ENCODE data around the gene KLHL15.

DNA sequence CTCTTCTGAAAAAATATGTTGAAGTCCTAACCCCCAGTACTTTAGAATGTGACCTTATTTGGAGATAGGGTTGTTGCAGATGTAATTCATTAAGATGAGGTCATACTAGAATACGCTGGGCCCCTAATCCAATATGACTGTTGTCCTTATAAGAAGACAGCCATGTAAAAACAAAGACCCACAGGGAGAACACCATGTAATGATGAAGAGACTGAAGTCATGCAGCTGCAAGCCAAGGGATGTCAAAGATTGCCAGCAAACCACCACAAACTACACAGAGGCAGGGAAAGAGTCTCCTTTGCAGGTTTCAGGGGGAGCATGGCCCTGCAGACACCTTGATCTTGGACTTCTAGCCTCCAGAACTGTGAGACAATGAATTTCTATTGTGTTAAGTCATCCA lies 81.8 kb downstream of the KLHL15 start:
- TF ChIP-seq, protein P1, sequence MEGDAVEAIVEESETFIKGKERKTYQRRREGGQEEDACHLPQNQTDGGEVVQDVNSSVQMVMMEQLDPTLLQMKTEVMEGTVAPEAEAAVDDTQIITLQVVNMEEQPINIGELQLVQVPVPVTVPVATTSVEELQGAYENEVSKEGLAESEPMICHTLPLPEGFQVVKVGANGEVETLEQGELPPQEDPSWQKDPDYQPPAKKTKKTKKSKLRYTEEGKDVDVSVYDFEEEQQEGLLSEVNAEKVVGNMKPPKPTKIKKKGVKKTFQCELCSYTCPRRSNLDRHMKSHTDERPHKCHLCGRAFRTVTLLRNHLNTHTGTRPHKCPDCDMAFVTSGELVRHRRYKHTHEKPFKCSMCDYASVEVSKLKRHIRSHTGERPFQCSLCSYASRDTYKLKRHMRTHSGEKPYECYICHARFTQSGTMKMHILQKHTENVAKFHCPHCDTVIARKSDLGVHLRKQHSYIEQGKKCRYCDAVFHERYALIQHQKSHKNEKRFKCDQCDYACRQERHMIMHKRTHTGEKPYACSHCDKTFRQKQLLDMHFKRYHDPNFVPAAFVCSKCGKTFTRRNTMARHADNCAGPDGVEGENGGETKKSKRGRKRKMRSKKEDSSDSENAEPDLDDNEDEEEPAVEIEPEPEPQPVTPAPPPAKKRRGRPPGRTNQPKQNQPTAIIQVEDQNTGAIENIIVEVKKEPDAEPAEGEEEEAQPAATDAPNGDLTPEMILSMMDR (conservative IDR thresholded peaks at IDR 0.05; ENCODE audit: low read depth in 2 of 2): no peak
- TF ChIP-seq POLR2AphosphoS5 (IDR thresholded peaks at IDR 0.05; ENCODE audit: low read depth) (no peak), REST (IDR thresholded peaks at IDR 0.05; ENCODE audit: unreplicated experiment) (no peak), EZH2 (IDR thresholded peaks at IDR 0.05; ENCODE audit: low read depth, unreplicated experiment) (no peak), JUNB (IDR thresholded peaks at IDR 0.05; ENCODE audit: unreplicated experiment) (no peak), ZNF114 (CRISPR knock-in tag; IDR thresholded peaks at IDR 0.05) (no peak), ETS1 (IDR thresholded peaks at IDR 0.05) (no peak), CREB1 (CRISPR knock-in tag; IDR thresholded peaks at IDR 0.05; ENCODE audit: low read depth) (no peak), EZH2phosphoT487 (IDR thresholded peaks at IDR 0.05; ENCODE audit: unreplicated experiment) (no peak), ZNF331 (CRISPR knock-in tag; IDR thresholded peaks at IDR 0.05; ENCODE audit: low read depth) (no peak), STAT1 (IDR thresholded peaks at IDR 0.05; ENCODE audit: unreplicated experiment) (no peak), NANOG (IDR thresholded peaks at IDR 0.05; ENCODE audit: borderline replicate concordance) (no peak)
- TF ChIP-seq, protein P2, sequence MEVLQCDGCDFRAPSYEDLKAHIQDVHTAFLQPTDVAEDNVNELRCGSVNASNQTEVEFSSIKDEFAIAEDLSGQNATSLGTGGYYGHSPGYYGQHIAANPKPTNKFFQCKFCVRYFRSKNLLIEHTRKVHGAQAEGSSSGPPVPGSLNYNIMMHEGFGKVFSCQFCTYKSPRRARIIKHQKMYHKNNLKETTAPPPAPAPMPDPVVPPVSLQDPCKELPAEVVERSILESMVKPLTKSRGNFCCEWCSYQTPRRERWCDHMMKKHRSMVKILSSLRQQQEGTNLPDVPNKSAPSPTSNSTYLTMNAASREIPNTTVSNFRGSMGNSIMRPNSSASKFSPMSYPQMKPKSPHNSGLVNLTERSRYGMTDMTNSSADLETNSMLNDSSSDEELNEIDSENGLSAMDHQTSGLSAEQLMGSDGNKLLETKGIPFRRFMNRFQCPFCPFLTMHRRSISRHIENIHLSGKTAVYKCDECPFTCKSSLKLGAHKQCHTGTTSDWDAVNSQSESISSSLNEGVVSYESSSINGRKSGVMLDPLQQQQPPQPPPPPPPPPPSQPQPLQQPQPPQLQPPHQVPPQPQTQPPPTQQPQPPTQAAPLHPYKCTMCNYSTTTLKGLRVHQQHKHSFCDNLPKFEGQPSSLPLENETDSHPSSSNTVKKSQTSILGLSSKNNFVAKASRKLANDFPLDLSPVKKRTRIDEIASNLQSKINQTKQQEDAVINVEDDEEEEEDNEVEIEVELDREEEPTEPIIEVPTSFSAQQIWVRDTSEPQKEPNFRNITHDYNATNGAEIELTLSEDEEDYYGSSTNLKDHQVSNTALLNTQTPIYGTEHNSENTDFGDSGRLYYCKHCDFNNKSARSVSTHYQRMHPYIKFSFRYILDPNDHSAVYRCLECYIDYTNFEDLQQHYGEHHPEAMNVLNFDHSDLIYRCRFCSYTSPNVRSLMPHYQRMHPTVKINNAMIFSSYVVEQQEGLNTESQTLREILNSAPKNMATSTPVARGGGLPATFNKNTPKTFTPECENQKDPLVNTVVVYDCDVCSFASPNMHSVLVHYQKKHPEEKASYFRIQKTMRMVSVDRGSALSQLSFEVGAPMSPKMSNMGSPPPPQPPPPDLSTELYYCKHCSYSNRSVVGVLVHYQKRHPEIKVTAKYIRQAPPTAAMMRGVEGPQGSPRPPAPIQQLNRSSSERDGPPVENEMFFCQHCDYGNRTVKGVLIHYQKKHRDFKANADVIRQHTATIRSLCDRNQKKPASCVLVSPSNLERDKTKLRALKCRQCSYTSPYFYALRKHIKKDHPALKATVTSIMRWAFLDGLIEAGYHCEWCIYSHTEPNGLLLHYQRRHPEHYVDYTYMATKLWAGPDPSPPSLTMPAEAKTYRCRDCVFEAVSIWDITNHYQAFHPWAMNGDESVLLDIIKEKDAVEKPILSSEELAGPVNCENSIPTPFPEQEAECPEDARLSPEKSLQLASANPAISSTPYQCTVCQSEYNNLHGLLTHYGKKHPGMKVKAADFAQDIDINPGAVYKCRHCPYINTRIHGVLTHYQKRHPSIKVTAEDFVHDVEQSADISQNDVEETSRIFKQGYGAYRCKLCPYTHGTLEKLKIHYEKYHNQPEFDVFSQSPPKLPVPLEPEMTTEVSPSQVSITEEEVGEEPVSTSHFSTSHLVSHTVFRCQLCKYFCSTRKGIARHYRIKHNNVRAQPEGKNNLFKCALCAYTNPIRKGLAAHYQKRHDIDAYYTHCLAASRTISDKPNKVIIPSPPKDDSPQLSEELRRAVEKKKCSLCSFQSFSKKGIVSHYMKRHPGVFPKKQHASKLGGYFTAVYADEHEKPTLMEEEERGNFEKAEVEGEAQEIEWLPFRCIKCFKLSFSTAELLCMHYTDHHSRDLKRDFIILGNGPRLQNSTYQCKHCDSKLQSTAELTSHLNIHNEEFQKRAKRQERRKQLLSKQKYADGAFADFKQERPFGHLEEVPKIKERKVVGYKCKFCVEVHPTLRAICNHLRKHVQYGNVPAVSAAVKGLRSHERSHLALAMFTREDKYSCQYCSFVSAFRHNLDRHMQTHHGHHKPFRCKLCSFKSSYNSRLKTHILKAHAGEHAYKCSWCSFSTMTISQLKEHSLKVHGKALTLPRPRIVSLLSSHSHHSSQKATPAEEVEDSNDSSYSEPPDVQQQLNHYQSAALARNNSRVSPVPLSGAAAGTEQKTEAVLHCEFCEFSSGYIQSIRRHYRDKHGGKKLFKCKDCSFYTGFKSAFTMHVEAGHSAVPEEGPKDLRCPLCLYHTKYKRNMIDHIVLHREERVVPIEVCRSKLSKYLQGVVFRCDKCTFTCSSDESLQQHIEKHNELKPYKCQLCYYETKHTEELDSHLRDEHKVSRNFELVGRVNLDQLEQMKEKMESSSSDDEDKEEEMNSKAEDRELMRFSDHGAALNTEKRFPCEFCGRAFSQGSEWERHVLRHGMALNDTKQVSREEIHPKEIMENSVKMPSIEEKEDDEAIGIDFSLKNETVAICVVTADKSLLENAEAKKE (CRISPR knock-in tag; IDR thresholded peaks at IDR 0.05): no peak

All from GM23338 (cell line).